Neural cell (in vitro differentiated cells): ENCODE measurements around the gene SPACA5B.

ENCODE experiments used
- EP300 ChIP-seq: fragments of 450-650 bp; conservative IDR thresholded peaks from 2 replicates; pipeline ENCODE4 v1.6.1; 2014; ENCODE audit warnings: antibody characterized with exemption, mild to moderate bottlenecking, moderate library complexity; ENCODE audit not compliant: poor library complexity, severe bottlenecking
- EZH2 ChIP-seq: fragments of 200-600, 300-800 bp; shearing (Covaris generic), sonication (generic); IDR thresholded peaks from 2 replicates; pipeline ENCODE4 v1.6.1; 2014; ENCODE audit warnings: antibody characterized with exemption, low read length, borderline replicate concordance, mild to moderate bottlenecking; ENCODE audit not compliant: insufficient read depth, poor library complexity, severe bottlenecking
- MXI1 ChIP-seq: fragments of 450-650 bp; conservative IDR thresholded peaks from 2 replicates; pipeline ENCODE4 v1.6.1; 2014; ENCODE audit warnings: antibody characterized with exemption, mild to moderate bottlenecking; ENCODE audit not compliant: poor library complexity, severe bottlenecking
- POLR2AphosphoS5 ChIP-seq: IDR thresholded peaks from 2 replicates; pipeline ENCODE4 v1.6.1; 2012
- RAD21 ChIP-seq: fragments of 450-650 bp; conservative IDR thresholded peaks from 2 replicates; pipeline ENCODE4 v1.6.1; 2014; ENCODE audit warnings: antibody characterized with exemption, mild to moderate bottlenecking, moderate library complexity
- SMC3 ChIP-seq: fragments of 450-650 bp; conservative IDR thresholded peaks from 2 replicates; pipeline ENCODE4 v1.6.1; 2014; ENCODE audit warnings: antibody characterized with exemption, mild to moderate bottlenecking, moderate library complexity; ENCODE audit not compliant: poor library complexity
- TAF1 ChIP-seq: IDR thresholded peaks from 2 replicates; pipeline ENCODE4 v1.6.1; 2012; ENCODE audit warnings: low read depth
- TF ChIP-seq, protein P1 (sequence below): fragments of 450-650 bp; IDR thresholded peaks from 2 replicates; pipeline ENCODE4 v1.5.1; 2014; ENCODE audit warnings: antibody characterized with exemption, mild to moderate bottlenecking, moderate library complexity; ENCODE audit not compliant: poor library complexity, severe bottlenecking
- TF ChIP-seq, protein P2 (sequence below): IDR thresholded peaks from 2 replicates; pipeline ENCODE4 v1.6.1; 2012; ENCODE audit warnings: borderline replicate concordance

DNA sequence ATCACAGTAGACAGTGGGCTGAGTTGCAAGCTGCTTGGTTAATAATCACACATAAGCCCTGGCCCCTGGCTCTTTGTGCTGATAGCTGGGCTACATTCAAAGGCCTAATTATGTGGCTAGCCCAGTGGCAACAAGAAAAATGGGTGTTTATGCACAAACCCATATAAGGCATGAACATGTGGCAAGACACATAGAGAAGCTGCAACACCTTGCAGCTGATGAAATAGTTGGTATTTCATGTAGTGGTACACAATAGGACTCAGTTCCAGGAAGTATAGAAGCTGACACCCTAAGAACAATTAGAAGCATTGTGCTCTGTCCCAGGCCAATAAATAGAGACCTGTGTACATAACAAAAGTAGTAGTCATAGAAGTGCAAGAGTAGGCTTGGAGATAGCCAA is 44.3 kb upstream of the SPACA5B start:
- TF ChIP-seq, protein P1, sequence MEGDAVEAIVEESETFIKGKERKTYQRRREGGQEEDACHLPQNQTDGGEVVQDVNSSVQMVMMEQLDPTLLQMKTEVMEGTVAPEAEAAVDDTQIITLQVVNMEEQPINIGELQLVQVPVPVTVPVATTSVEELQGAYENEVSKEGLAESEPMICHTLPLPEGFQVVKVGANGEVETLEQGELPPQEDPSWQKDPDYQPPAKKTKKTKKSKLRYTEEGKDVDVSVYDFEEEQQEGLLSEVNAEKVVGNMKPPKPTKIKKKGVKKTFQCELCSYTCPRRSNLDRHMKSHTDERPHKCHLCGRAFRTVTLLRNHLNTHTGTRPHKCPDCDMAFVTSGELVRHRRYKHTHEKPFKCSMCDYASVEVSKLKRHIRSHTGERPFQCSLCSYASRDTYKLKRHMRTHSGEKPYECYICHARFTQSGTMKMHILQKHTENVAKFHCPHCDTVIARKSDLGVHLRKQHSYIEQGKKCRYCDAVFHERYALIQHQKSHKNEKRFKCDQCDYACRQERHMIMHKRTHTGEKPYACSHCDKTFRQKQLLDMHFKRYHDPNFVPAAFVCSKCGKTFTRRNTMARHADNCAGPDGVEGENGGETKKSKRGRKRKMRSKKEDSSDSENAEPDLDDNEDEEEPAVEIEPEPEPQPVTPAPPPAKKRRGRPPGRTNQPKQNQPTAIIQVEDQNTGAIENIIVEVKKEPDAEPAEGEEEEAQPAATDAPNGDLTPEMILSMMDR, result no peak
- TF ChIP-seq EP300 (no peak), RAD21 (no peak), POLR2AphosphoS5 (no peak), EZH2 (no peak), MXI1 (no peak), TAF1 (no peak), SMC3 (no peak)
- TF ChIP-seq, protein P2, sequence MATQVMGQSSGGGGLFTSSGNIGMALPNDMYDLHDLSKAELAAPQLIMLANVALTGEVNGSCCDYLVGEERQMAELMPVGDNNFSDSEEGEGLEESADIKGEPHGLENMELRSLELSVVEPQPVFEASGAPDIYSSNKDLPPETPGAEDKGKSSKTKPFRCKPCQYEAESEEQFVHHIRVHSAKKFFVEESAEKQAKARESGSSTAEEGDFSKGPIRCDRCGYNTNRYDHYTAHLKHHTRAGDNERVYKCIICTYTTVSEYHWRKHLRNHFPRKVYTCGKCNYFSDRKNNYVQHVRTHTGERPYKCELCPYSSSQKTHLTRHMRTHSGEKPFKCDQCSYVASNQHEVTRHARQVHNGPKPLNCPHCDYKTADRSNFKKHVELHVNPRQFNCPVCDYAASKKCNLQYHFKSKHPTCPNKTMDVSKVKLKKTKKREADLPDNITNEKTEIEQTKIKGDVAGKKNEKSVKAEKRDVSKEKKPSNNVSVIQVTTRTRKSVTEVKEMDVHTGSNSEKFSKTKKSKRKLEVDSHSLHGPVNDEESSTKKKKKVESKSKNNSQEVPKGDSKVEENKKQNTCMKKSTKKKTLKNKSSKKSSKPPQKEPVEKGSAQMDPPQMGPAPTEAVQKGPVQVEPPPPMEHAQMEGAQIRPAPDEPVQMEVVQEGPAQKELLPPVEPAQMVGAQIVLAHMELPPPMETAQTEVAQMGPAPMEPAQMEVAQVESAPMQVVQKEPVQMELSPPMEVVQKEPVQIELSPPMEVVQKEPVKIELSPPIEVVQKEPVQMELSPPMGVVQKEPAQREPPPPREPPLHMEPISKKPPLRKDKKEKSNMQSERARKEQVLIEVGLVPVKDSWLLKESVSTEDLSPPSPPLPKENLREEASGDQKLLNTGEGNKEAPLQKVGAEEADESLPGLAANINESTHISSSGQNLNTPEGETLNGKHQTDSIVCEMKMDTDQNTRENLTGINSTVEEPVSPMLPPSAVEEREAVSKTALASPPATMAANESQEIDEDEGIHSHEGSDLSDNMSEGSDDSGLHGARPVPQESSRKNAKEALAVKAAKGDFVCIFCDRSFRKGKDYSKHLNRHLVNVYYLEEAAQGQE, result no peak
